GM23248 (cell line): ENCODE results near the gene DBF4.

Experiments used
- EZH2 ChIP-seq: fragments of 200-600 bp; sonication (generic); IDR thresholded peaks from 2 replicates; pipeline ENCODE4 v1.6.1; 2018; ENCODE audit warnings: antibody characterized with exemption, mild to moderate bottlenecking; ENCODE audit not compliant: insufficient read depth, poor library complexity, severe bottlenecking
- EZH2phosphoT487 ChIP-seq: fragments of 200-600 bp; sonication (generic); IDR thresholded peaks from 2 replicates; pipeline ENCODE4 v1.6.1; 2018; ENCODE audit warnings: antibody characterized with exemption, moderate library complexity, mild to moderate bottlenecking, low read depth; ENCODE audit not compliant: insufficient read depth

DNA sequence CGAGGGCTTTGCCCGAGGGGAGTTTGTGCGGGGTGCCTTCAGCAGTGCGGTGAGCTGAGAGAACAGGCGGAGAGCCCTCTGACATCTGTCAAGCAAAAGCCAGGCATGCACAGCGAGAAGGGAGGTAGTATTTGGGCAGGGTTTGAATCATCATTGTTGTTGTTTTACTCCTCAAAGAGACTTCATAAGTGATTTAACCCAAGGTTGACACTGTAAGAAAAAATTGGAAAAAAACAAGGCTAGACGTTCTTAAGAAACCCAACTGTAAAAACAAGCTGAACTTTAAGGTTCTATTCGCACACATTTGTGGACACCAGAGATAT is 59.1 kb downstream of the DBF4 start:
- TF ChIP-seq EZH2 (no peak), EZH2phosphoT487 (no peak)
